Heart left ventricle (tissue), 16 donors: ENCODE data around the gene TINAG. TPM values are rescaled to one million over a fixed set of nuclear protein-coding genes. Genes with fewer than 3 reads are reported as not detected.

Experiments used
- ATAC-seq, 4 donors: fragments of 200-7000 bp; cut with Tn5 transposase; one replicate each; pipeline ENCODE4 v1.9.1; 2020 to 2022; ENCODE audit warnings: moderate library complexity in 4 of 4, mild to moderate bottlenecking in 3 of 4, moderate number of reproducible peaks in 1 of 4
- DNase-seq, 5 donors: peaks; one replicate each; pipeline ENCODE4 v3.0.0-alpha.2; 2020
- H3K27ac ChIP-seq, 12 donors: fragments of 200-600 bp; sonication (generic) in 4 of 12; one replicate each; pipeline versions ENCODE4 v1.5.0 to v1.8.0; 2016 to 2022; ENCODE audit warnings: mild to moderate bottlenecking in 2 of 12
- H3K27me3 ChIP-seq, 9 donors: fragments of 200-600 bp; sonication (generic) in 2 of 9; one replicate each; pipeline versions ENCODE4 v1.5.1 to v1.8.0; 2016 to 2022; ENCODE audit warnings: mild to moderate bottlenecking in 3 of 9
- H3K36me3 ChIP-seq, 9 donors: fragments of 200-600 bp; sonication (generic) in 2 of 9; one replicate each; pipeline versions ENCODE4 v1.5.0 to v1.8.0; 2018 to 2022; ENCODE audit warnings: mild to moderate bottlenecking in 2 of 9
- H3K4me1 ChIP-seq, 12 donors: fragments of 200-600 bp; sonication (generic) in 4 of 12; one replicate each; pipeline versions ENCODE4 v1.5.0 to v1.8.0; 2016 to 2022; ENCODE audit warnings: mild to moderate bottlenecking in 3 of 12
- H3K4me3 ChIP-seq, 12 donors: fragments of 200-600 bp; sonication (generic) in 4 of 12; one replicate each; pipeline versions ENCODE4 v1.5.0 to v1.8.0; 2017 to 2022; ENCODE audit warnings: mild to moderate bottlenecking in 9 of 12, moderate library complexity in 4 of 12
- H3K9me3 ChIP-seq, 12 donors: fragments of 200-600 bp; sonication (generic) in 4 of 12; one replicate each; pipeline versions ENCODE4 v1.5.0 to v1.8.0; 2016 to 2022; ENCODE audit warnings: mild to moderate bottlenecking in 1 of 12
- CTCF ChIP-seq, 12 donors: fragments of 200-600 bp; sonication (generic) in 4 of 12; IDR thresholded peaks; one replicate each; pipeline versions ENCODE4 v1.5.0 to v1.8.0; 2018 to 2022; ENCODE audit warnings: antibody characterized with exemption in 12 of 12, mild to moderate bottlenecking in 5 of 12
- POLR2A ChIP-seq, 2 donors: fragments of 450-650 bp; IDR thresholded peaks; one replicate each; pipeline ENCODE4 v1.6.1; 2017; ENCODE audit warnings: antibody characterized with exemption in 2 of 2, mild to moderate bottlenecking in 2 of 2, moderate library complexity in 2 of 2
- WGBS, 4 donors: extraction: QIAGEN DNeasy Blood & Tissue Kit in 2 of 4; methylation state at CpG; one replicate each; pipeline versions ENCODE4 v1.1.5 to v1.1.7; 2013 to 2018; 5-methylcytosine and 5-hydroxymethylcytosine counted together
- intact Hi-C, 10 donors: fragments of 100-400 bp; cut with DNase I; formaldehyde crosslinking; loops; one replicate each; pipeline versions ENCODE4 v1.11.1 to v1.14.2; 2022
- polyA plus RNA-seq, 2 donors: library from polyadenylated mRNA; stranded (reverse); fragments of 200-250 nt; gene quantifications; one replicate each; pipeline ENCODE4 v1.2.3, GENCODE V29; 2013
- total RNA-seq, 9 donors: library from RNA; depleted of rRNA in 2 of 9; stranded (reverse); fragments of >200 nt in 2 of 9; fragmentation: NEBNext Ultra II Directional in 3 of 9; extraction: Animal tissue kit (Norgen Biotek cat#: 25700) in 3 of 9; gene quantifications; one replicate each; pipeline versions ENCODE4 v1.1.0 to v1.2.4, GENCODE V29; 2016 to 2023
- donor health status: ischemic (EF 13 %, LVEDD 7.1; RV severe dilation, severe dysfunction).
- donor health status: healthy with polysubstance abuse.
- donor health status: DM: no; HTN: yes; CAD: no.
- donor health status: DM: no; HTN: no; CAD: no.
- donor health status: ischemic (EF 25% LVEDD 6.9; RV normal size, moderate dysfunction).
- donor health status: ischemic (EF 25% LVEDD 5.7; RV mildly dilated, moderate dysfunction).
- donor health status: healthy.
- donor health status: DM: yes; HTN: yes; CAD: no.
- donor health status: ischemic (EF 35%, LVEDD 5.7; RV mildly dilated, moderate dysfunction).
- donor health status: nonischemic (EF 11% LVEDD 7.7; RV severe dilation, severe dysfunction).
- donor health status: DM: yes; HTN: yes; CAD: no.
- donor health status: PGD.
- donor health status: ischemic (EF 29% LVEDD 5.4; RV normal size, mild dysfunction).
- donor health status: nonischemic (EF 23%, LVEDD 6.1; RV moderate dilation, normal function).

Gene TINAG
- total and polyA plus RNA-seq, 11 donors: 0.15 to 0.56 (median 0.43) TPM; not detected in 1

GRCh38 chr6:54428431-54428830 is 120.2 kb downstream of the TINAG start:
- WGBS, 4 donors: 62 to 86% (median 75%) methylated on average over 1 of the region's 1 CpG
- TF ChIP-seq CTCF (IDR thresholded peaks at IDR 0.05) (no peak), POLR2A (IDR thresholded peaks at IDR 0.05) (no peak)
- H3K36me3 ChIP-seq: no peaks in the 10 kb centered on the region
- intact Hi-C loops: no loop called here
- no peaks in the 10 kb centered on the region for H3K27me3 ChIP-seq
- no peaks in the 10 kb centered on the region for H3K4me1 ChIP-seq
- DNase-seq (no peak), ATAC-seq (no peak)
- H3K4me3 ChIP-seq: no peak overlapping the region
- H3K9me3 ChIP-seq: no peaks in the 10 kb centered on the region
- no peak overlapping the region for H3K27ac ChIP-seq

GRCh38 chr6:54431466-54431865 is 123.2 kb downstream of the TINAG start:
- no peak overlapping the region for H3K4me3 ChIP-seq
- no peaks in the 10 kb centered on the region for H3K27me3 ChIP-seq
- no peak for TF ChIP-seq POLR2A (IDR thresholded peaks at IDR 0.05)
- TF ChIP-seq CTCF (IDR thresholded peaks at IDR 0.05): no peak
- H3K4me1 ChIP-seq: no peaks in the 10 kb centered on the region
- DNase-seq (no peak), ATAC-seq (no peak)
- H3K9me3 ChIP-seq: no peaks in the 10 kb centered on the region
- no peak overlapping the region for H3K27ac ChIP-seq
- intact Hi-C loops: no loop called here
- no peaks in the 10 kb centered on the region for H3K36me3 ChIP-seq
- 43 to 57% (median 44%) methylated on average over 2 of the region's 2 CpGs for WGBS, 4 donors

Other genes with a start within 250 kb of the TINAG start
- 100 to 1,000 TPM; 325 to 522 (median 368) TPM for gene MLIP, start 197.0 kb upstream of the TINAG start, total RNA-seq
- gene MLIP, start 197.0 kb upstream of the TINAG start, polyA plus RNA-seq: 100 to 1,000 TPM; 130 to 210 TPM